DND-41 (cell line): ENCODE measurements around the gene PBX3.

Source experiments
- EZH2 ChIP-seq: IDR thresholded peaks from 3 replicates; pipeline ENCODE4 v1.6.1; 2012; ENCODE audit warnings: borderline replicate concordance, low read depth, mild to moderate bottlenecking, moderate library complexity, low read length, inconsistent platforms; ENCODE audit not compliant: severe bottlenecking
- TF ChIP-seq, protein P1 (sequence below): IDR thresholded peaks from 2 replicates; pipeline ENCODE4 v1.5.1; 2012; ENCODE audit warnings: borderline replicate concordance, low read length, moderate library complexity, mild to moderate bottlenecking; ENCODE audit not compliant: poor library complexity, severe bottlenecking; ENCODE audit errors: extremely low read depth

GRCh38 chr9:125803526-125803925 is 56.4 kb downstream of the PBX3 start:
- TF ChIP-seq, protein P1, sequence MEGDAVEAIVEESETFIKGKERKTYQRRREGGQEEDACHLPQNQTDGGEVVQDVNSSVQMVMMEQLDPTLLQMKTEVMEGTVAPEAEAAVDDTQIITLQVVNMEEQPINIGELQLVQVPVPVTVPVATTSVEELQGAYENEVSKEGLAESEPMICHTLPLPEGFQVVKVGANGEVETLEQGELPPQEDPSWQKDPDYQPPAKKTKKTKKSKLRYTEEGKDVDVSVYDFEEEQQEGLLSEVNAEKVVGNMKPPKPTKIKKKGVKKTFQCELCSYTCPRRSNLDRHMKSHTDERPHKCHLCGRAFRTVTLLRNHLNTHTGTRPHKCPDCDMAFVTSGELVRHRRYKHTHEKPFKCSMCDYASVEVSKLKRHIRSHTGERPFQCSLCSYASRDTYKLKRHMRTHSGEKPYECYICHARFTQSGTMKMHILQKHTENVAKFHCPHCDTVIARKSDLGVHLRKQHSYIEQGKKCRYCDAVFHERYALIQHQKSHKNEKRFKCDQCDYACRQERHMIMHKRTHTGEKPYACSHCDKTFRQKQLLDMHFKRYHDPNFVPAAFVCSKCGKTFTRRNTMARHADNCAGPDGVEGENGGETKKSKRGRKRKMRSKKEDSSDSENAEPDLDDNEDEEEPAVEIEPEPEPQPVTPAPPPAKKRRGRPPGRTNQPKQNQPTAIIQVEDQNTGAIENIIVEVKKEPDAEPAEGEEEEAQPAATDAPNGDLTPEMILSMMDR = no peak
- TF ChIP-seq EZH2 = no peak
